Neural cell (in vitro differentiated cells): ENCODE measurements around the gene SDC3. TPM values are rescaled to one million over a fixed set of nuclear protein-coding genes. Genes with fewer than 3 reads are reported as not detected.

Experiments used
- H2AFZ ChIP-seq: fragments of 200-600, 300-800 bp; sonication (generic), shearing (Covaris generic); 2 replicates; pipeline ENCODE4 v1.6.0; 2014; ENCODE audit warnings: low read depth, mild to moderate bottlenecking, antibody characterized with exemption, low read length, moderate library complexity
- H3F3A ChIP-seq: fragments of 200-600 bp; shearing (Covaris generic); 2 replicates; pipeline ENCODE4 v1.6.1; 2016; ENCODE audit warnings: mild to moderate bottlenecking, moderate library complexity, mixed read lengths, antibody characterized with exemption, low read length; ENCODE audit not compliant: insufficient read depth, poor library complexity, severe bottlenecking
- H3K27ac ChIP-seq: fragments of 200-600, 300-800 bp; sonication (generic), shearing (Covaris generic); 2 replicates; pipeline ENCODE4 v1.5.1; 2014; ENCODE audit warnings: mild to moderate bottlenecking, low read length, moderate library complexity
- H3K27me3 ChIP-seq: fragments of 300-800, 200-600 bp; sonication (generic), shearing (Covaris generic); 2 replicates; pipeline ENCODE4 v1.6.0; 2014; ENCODE audit warnings: mild to moderate bottlenecking, low read depth, low read length, moderate library complexity; ENCODE audit not compliant: insufficient read depth
- H3K36me3 ChIP-seq: fragments of 300-800, 200-600 bp; sonication (generic), shearing (Covaris generic); 2 replicates; pipeline ENCODE4 v1.5.1; 2014; ENCODE audit warnings: mild to moderate bottlenecking, antibody characterized with exemption, low read length, moderate library complexity; ENCODE audit not compliant: insufficient read depth
- H3K4me2 ChIP-seq: fragments of 300-800, 200-600 bp; sonication (generic), shearing (Covaris generic); 2 replicates; pipeline ENCODE4 v1.6.0; 2014; ENCODE audit warnings: mild to moderate bottlenecking, low read length
- H3K4me3 ChIP-seq: fragments of 300-800, 200-600 bp; sonication (generic), shearing (Covaris generic); 2 replicates; pipeline ENCODE4 v1.5.1; 2014; ENCODE audit warnings: mild to moderate bottlenecking, low read length, moderate library complexity
- H3K79me2 ChIP-seq: fragments of 200-600 bp; shearing (Covaris generic); replicated peaks from 2 replicates; pipeline ENCODE4 v1.6.0; 2014; ENCODE audit warnings: mild to moderate bottlenecking, low read length, moderate library complexity; ENCODE audit not compliant: insufficient read depth
- H3K9ac ChIP-seq: fragments of 300-800, 200-600 bp; sonication (generic), shearing (Covaris generic); 2 replicates; pipeline ENCODE4 v1.6.1; 2016; ENCODE audit warnings: mild to moderate bottlenecking, low read length, mixed read lengths
- H3K9me2 ChIP-seq: fragments of 200-600 bp; shearing (Covaris generic); 2 replicates; pipeline ENCODE4 v1.6.1; 2016; ENCODE audit warnings: mild to moderate bottlenecking, low read length, mixed read lengths; ENCODE audit not compliant: insufficient read depth
- H3K9me3 ChIP-seq: fragments of 200-600, 300-800 bp; sonication (generic), shearing (Covaris generic); 2 replicates; pipeline ENCODE4 v1.6.1; 2016; ENCODE audit warnings: mild to moderate bottlenecking, mixed run types, low read length, moderate library complexity, mixed read lengths
- H4K20me1 ChIP-seq: fragments of 200-600 bp; shearing (Covaris generic); 2 replicates; pipeline ENCODE4 v1.6.1; 2016; ENCODE audit warnings: mild to moderate bottlenecking, mixed run types; ENCODE audit not compliant: insufficient read depth
- CTCF ChIP-seq: fragments of 450-650 bp; IDR thresholded peaks from 2 replicates; pipeline ENCODE4 v1.5.1; 2014; ENCODE audit warnings: antibody characterized with exemption, mild to moderate bottlenecking, moderate library complexity; ENCODE audit not compliant: poor library complexity, severe bottlenecking
- EP300 ChIP-seq: fragments of 450-650 bp; conservative IDR thresholded peaks from 2 replicates; pipeline ENCODE4 v1.6.1; 2014; ENCODE audit warnings: antibody characterized with exemption, mild to moderate bottlenecking, moderate library complexity; ENCODE audit not compliant: poor library complexity, severe bottlenecking
- EZH2 ChIP-seq: fragments of 200-600, 300-800 bp; shearing (Covaris generic), sonication (generic); IDR thresholded peaks from 2 replicates; pipeline ENCODE4 v1.6.1; 2014; ENCODE audit warnings: antibody characterized with exemption, low read length, borderline replicate concordance, mild to moderate bottlenecking; ENCODE audit not compliant: insufficient read depth, poor library complexity, severe bottlenecking
- MXI1 ChIP-seq: fragments of 450-650 bp; conservative IDR thresholded peaks from 2 replicates; pipeline ENCODE4 v1.6.1; 2014; ENCODE audit warnings: antibody characterized with exemption, mild to moderate bottlenecking; ENCODE audit not compliant: poor library complexity, severe bottlenecking
- POLR2AphosphoS5 ChIP-seq: IDR thresholded peaks from 2 replicates; pipeline ENCODE4 v1.6.1; 2012
- RAD21 ChIP-seq: fragments of 450-650 bp; conservative IDR thresholded peaks from 2 replicates; pipeline ENCODE4 v1.6.1; 2014; ENCODE audit warnings: antibody characterized with exemption, mild to moderate bottlenecking, moderate library complexity
- REST ChIP-seq: IDR thresholded peaks from 2 replicates; pipeline ENCODE4 v1.6.1; 2012; ENCODE audit warnings: borderline replicate concordance
- SMC3 ChIP-seq: fragments of 450-650 bp; conservative IDR thresholded peaks from 2 replicates; pipeline ENCODE4 v1.6.1; 2014; ENCODE audit warnings: antibody characterized with exemption, mild to moderate bottlenecking, moderate library complexity; ENCODE audit not compliant: poor library complexity
- TAF1 ChIP-seq: IDR thresholded peaks from 2 replicates; pipeline ENCODE4 v1.6.1; 2012; ENCODE audit warnings: low read depth
- polyA plus RNA-seq: library from polyadenylated mRNA; depleted of rRNA; stranded (reverse); fragments of >200 nt; gene quantifications from 2 replicates; pipeline ENCODE4 v1.2.3, GENCODE V29; 2014

The SDC3 gene
- polyA plus RNA-seq, 1 donor from 2014 or later = 55.2 TPM

- TF ChIP-seq MXI1 (no peak), EZH2 (no peak), EP300 (no peak), RAD21 (no peak), SMC3 (no peak), POLR2AphosphoS5 (no peak), TAF1 (no peak), REST (no peak), CTCF (no peak)
- H3K4me2 ChIP-seq = no peak overlapping the region
- no peaks in the 10 kb centered on the region for H3K27me3 ChIP-seq
These were observed 52.8 kb downstream of the SDC3 start for GRCh38 chr1:30855686-30856259.

DNA sequence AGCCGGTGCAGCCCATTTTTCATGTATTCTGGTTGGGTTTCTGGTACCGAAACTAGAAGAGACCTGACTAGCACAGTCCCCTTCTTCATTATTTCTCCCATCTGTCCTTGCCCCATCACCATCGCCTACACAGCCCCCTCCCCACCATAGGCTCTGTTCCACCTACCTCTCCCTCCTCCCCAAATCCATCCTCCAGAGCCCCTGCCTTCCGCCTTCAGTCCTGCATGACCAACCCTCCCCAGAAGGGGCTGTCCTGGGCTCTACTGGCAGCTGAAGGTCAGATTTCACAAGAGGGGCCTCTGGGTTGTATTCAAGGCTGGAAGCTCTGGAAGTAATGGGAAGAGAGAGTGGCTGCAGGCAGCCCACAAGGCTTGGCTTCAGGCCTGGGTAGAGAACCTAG lies 55.2 kb downstream of the SDC3 start:
- no peak for TF ChIP-seq POLR2AphosphoS5
- no peak for TF ChIP-seq MXI1
- no peak for TF ChIP-seq EP300
- TF ChIP-seq REST = no peak
- no peak for TF ChIP-seq CTCF
- no peak for TF ChIP-seq SMC3
- TF ChIP-seq EZH2 = no peak
- no peak for TF ChIP-seq TAF1
- TF ChIP-seq RAD21 = no peak
- Histone ChIP-seq H3K9me3 (no peaks in the 10 kb centered on the region), H3K36me3 (no peaks in the 10 kb centered on the region), H3K27me3 (no peaks in the 10 kb centered on the region), H3K4me3 (no peak overlapping the region), H2AFZ (no peak overlapping the region), H3K27ac (no peak overlapping the region), H3K9me2 (no peaks in the 10 kb centered on the region), H3F3A (no peaks in the 10 kb centered on the region), H3K4me2 (no peak overlapping the region), H3K9ac (no peak overlapping the region), H3K79me2 (no peaks in the 10 kb centered on the region), H4K20me1 (no peaks in the 10 kb centered on the region)

More at GRCh38 chr1:30855686-30856259, 52.8 kb downstream of the SDC3 start:
- no peak overlapping the region for H2AFZ ChIP-seq
- no peaks in the 10 kb centered on the region for H3K36me3 ChIP-seq
- H3K9me2 ChIP-seq = no peaks in the 10 kb centered on the region
- no peaks in the 10 kb centered on the region for H3K9me3 ChIP-seq
- H3F3A ChIP-seq = no peaks in the 10 kb centered on the region
- H3K9ac ChIP-seq = peak overlapping the region; percentile 36
- H4K20me1 ChIP-seq = no peaks in the 10 kb centered on the region
- H3K27ac ChIP-seq = peak overlapping the region; percentile 42
- no peaks in the 10 kb centered on the region for H3K79me2 ChIP-seq
- peak overlapping the region; percentile 32 for H3K4me3 ChIP-seq
